ENCODE data around the gene NRG3. TPM values are rescaled to one million over a fixed set of nuclear protein-coding genes. Genes with fewer than 3 reads are reported as not detected.

Gene NRG3
- total and polyA plus RNA-seq, 2 donors (not counting 1 experiment from before 2014, with no cell fraction given), result 0.06 TPM; not detected in 1

DNA sequence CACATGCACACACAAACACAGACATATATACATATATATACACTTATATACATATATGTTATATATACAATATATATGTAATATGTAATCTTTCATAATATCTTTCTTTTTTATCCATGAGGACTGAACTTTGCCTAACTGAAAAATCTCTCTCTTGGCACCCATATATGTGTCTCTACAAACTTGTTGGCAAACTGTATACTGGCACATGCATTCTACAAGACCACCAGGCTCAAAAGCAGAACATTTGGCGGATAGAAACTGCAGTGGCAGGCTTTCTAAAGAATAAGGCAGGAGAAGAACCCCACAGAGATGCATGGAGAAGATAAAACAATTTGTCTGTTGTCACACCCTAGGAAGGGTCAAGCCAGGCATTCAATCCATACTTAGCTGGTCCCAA is 165.3 kb downstream of the NRG3 start:
- no peak for TF ChIP-seq CTCF (IDR thresholded peaks at IDR 0.05)
- TF ChIP-seq EZH2 (IDR thresholded peaks at IDR 0.05; ENCODE audit: borderline replicate concordance, insufficient read depth, low read depth, low read length, poor library complexity, severe bottlenecking), result no peak
- Histone ChIP-seq H2AFZ (ENCODE audit: insufficient read depth, low read depth, low read length, poor library complexity, severe bottlenecking) (no peak overlapping the region), H3K79me2 (ENCODE audit: control insufficient read depth, insufficient read depth, low read length) (no peaks in the 10 kb centered on the region), H3K9me3 (ENCODE audit: control extremely low read depth in 1 of 3, control insufficient read depth in 2 of 3, insufficient read depth in 1 of 3, low read length in 2 of 3) (peaks cover 0 to 3% (median 0%) of the 10 kb centered on the region in 3 donors), H3K27ac (ENCODE audit: low read length in 2 of 2) (no peak overlapping the region), H3K36me3 (replicated peaks in 1 of 2; ENCODE audit: control extremely low read depth in 1 of 2, control insufficient read depth in 1 of 2, extremely low read depth in 1 of 2, insufficient read depth in 2 of 2, low read length in 1 of 2) (no peaks in the 10 kb centered on the region), H3K4me3 (ENCODE audit: control extremely low read depth in 1 of 5, extremely low read depth in 1 of 5, insufficient read depth in 1 of 5, low read depth in 2 of 5, low read length in 4 of 5) (no peak overlapping the region), H3K27me3 (replicated peaks in 1 of 4; ENCODE audit: control extremely low read depth in 1 of 4, control insufficient read depth in 3 of 4, insufficient read depth in 4 of 4, low read length in 3 of 4) (no peaks in the 10 kb centered on the region), H3K9ac (ENCODE audit: low read length) (no peak overlapping the region), H3K4me1 (ENCODE audit: control insufficient read depth in 2 of 2, insufficient read depth in 2 of 2, low read length in 2 of 2) (no peaks in the 10 kb centered on the region), H3K4me2 (replicated peaks; ENCODE audit: low read depth, low read length, poor library complexity, severe bottlenecking) (no peak overlapping the region), H4K20me1 (ENCODE audit: control insufficient read depth, insufficient read depth, low read length, poor library complexity, severe bottlenecking) (no peaks in the 10 kb centered on the region)
- Mint-ChIP-seq H3K9me3 (ENCODE audit: insufficient read depth) (no peaks in the 10 kb centered on the region), H3K27ac (no peak overlapping the region), H3K27me3 (no peaks in the 10 kb centered on the region), H3K4me1 (no peaks in the 10 kb centered on the region), H3K4me3 (no peak overlapping the region)
- ATAC-seq (ENCODE audit: low read depth), result no peak
- DNase-seq, result no peak
- ChIA-PET CTCF (no interaction called here), POLR2A (no interaction called here)
- no CpG with 5 or more reads among the region's 1 CpG for WGBS (ENCODE audit: insufficient coverage)
- intact Hi-C loops (cut with micrococcal nuclease), result no loop called here

DNA sequence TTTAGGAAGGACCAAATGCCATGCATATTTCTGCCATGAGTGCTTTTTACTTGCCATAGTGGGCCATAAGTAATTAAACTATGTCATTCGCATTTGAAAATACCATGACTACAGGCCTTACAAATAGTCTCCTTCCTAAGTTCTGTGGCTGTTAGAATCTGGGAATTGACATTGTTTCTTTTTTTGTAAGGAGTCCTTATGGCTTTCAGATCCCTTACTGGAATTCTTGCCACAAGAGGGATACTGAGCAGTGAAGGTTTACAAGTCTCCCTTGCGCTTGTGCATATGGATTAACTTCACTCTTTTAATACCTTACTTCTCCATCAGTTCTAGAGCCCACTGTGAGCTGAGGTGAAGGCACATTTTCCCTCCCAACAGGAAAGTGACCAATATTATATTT is 166.0 kb downstream of the NRG3 start:
- no peak overlapping the region for H3K9ac ChIP-seq (ENCODE audit: low read length)
- no peaks in the 10 kb centered on the region for H3K4me1 ChIP-seq (ENCODE audit: control insufficient read depth in 2 of 2, insufficient read depth in 2 of 2, low read length in 2 of 2)
- Mint-ChIP-seq H3K4me1 (no peaks in the 10 kb centered on the region), H3K9me3 (ENCODE audit: insufficient read depth) (no peaks in the 10 kb centered on the region), H3K27me3 (no peaks in the 10 kb centered on the region), H3K4me3 (no peak overlapping the region), H3K27ac (no peak overlapping the region)
- H3K27me3 ChIP-seq (replicated peaks in 1 of 4; ENCODE audit: control extremely low read depth in 1 of 4, control insufficient read depth in 3 of 4, insufficient read depth in 4 of 4, low read length in 3 of 4), result no peaks in the 10 kb centered on the region
- DNase-seq (no peak), ATAC-seq (ENCODE audit: low read depth) (no peak)
- H3K27ac ChIP-seq (ENCODE audit: low read length in 2 of 2), result no peak overlapping the region
- intact Hi-C loops (cut with micrococcal nuclease), result no loop called here
- no peak overlapping the region for H3K4me3 ChIP-seq (ENCODE audit: control extremely low read depth in 1 of 5, extremely low read depth in 1 of 5, insufficient read depth in 1 of 5, low read depth in 2 of 5, low read length in 4 of 5)
- no peaks in the 10 kb centered on the region for H3K79me2 ChIP-seq (ENCODE audit: control insufficient read depth, insufficient read depth, low read length)
- ChIA-PET POLR2A (no interaction called here), CTCF (no interaction called here)
- H3K9me3 ChIP-seq (ENCODE audit: control extremely low read depth in 1 of 3, control insufficient read depth in 2 of 3, insufficient read depth in 1 of 3, low read length in 2 of 3), result peaks cover 0 to 3% (median 0%) of the 10 kb centered on the region in 3 donors
- no peaks in the 10 kb centered on the region for H4K20me1 ChIP-seq (ENCODE audit: control insufficient read depth, insufficient read depth, low read length, poor library complexity, severe bottlenecking)
- TF ChIP-seq CTCF (IDR thresholded peaks at IDR 0.05) (no peak), EZH2 (IDR thresholded peaks at IDR 0.05; ENCODE audit: borderline replicate concordance, insufficient read depth, low read depth, low read length, poor library complexity, severe bottlenecking) (no peak)
- H2AFZ ChIP-seq (ENCODE audit: insufficient read depth, low read depth, low read length, poor library complexity, severe bottlenecking), result no peak overlapping the region
- no peaks in the 10 kb centered on the region for H3K36me3 ChIP-seq (replicated peaks in 1 of 2; ENCODE audit: control extremely low read depth in 1 of 2, control insufficient read depth in 1 of 2, extremely low read depth in 1 of 2, insufficient read depth in 2 of 2, low read length in 1 of 2)
- 86% methylated on average over 1 of the region's 2 CpGs for WGBS (ENCODE audit: insufficient coverage)
- no peak overlapping the region for H3K4me2 ChIP-seq (replicated peaks; ENCODE audit: low read depth, low read length, poor library complexity, severe bottlenecking)
